RWPE2 (cell line): Measurements from ENCODE around the gene NOL4L.

Source experiments
- ATAC-seq: fragments of 200-7000 bp; cut with Tn5 transposase; 3 replicates; pipeline ENCODE4 v1.9.1; 2021; ENCODE audit warnings: low read depth
- DNase-seq: peaks from one replicate; pipeline ENCODE4 v3.0.0-alpha.2; 2020; ENCODE audit warnings: low spot score
- H3K27ac ChIP-seq: fragments of 450-650 bp; 2 replicates; pipeline ENCODE4 v1.5.1; 2017; ENCODE audit warnings: mild to moderate bottlenecking; ENCODE audit not compliant: poor library complexity, severe bottlenecking
- H3K27me3 ChIP-seq: fragments of 250-450 bp; sonication (Bioruptor Pico); 2 replicates; pipeline ENCODE4 v1.5.1; 2021; ENCODE audit warnings: mild to moderate bottlenecking, moderate library complexity; ENCODE audit not compliant: insufficient read depth, poor library complexity, severe bottlenecking
- H3K36me3 ChIP-seq: fragments of 250-450 bp; sonication (Bioruptor Pico); 2 replicates; pipeline ENCODE4 v1.5.1; 2020; ENCODE audit warnings: low read depth, mild to moderate bottlenecking, moderate library complexity
- H3K4me1 ChIP-seq: fragments of 250-450 bp; sonication (Bioruptor Pico); 2 replicates; pipeline ENCODE4 v1.5.1; 2021; ENCODE audit warnings: mild to moderate bottlenecking, moderate library complexity; ENCODE audit not compliant: insufficient read depth, poor library complexity, severe bottlenecking
- H3K4me3 ChIP-seq: fragments of 250-450 bp; sonication (Bioruptor Pico); 2 replicates; pipeline ENCODE4 v1.5.1; 2021; ENCODE audit warnings: mild to moderate bottlenecking, moderate library complexity; ENCODE audit not compliant: severe bottlenecking
- H3K9me3 ChIP-seq: fragments of 250-450 bp; sonication (Bioruptor Pico); 2 replicates; pipeline ENCODE4 v1.5.1; 2021; ENCODE audit warnings: mild to moderate bottlenecking, moderate library complexity; ENCODE audit not compliant: severe bottlenecking
- CTCF ChIP-seq: fragments of 450-650 bp; IDR thresholded peaks from one replicate; pipeline ENCODE4 v1.5.1; 2017; ENCODE audit warnings: mild to moderate bottlenecking, moderate library complexity; ENCODE audit not compliant: poor library complexity, severe bottlenecking

The NOL4L gene

GRCh38 chr20:32521780-32522525 lies 63.2 kb downstream of the NOL4L start:
- no peaks in the 10 kb centered on the region for H3K27me3 ChIP-seq
- no peaks in the 10 kb centered on the region for H3K9me3 ChIP-seq
- no peak overlapping the region for H3K27ac ChIP-seq
- no peaks in the 10 kb centered on the region for H3K36me3 ChIP-seq
- H3K4me3 ChIP-seq: no peak overlapping the region
- ATAC-seq (peak; percentile 86), DNase-seq (no peak)
- peak; percentile 99 for TF ChIP-seq CTCF
- H3K4me1 ChIP-seq: no peaks in the 10 kb centered on the region

- ATAC-seq (no peak), DNase-seq (no peak)
- no peak for TF ChIP-seq CTCF
- no peak overlapping the region for H3K4me3 ChIP-seq
- no peaks in the 10 kb centered on the region for H3K4me1 ChIP-seq
- no peaks in the 10 kb centered on the region for H3K9me3 ChIP-seq
- H3K36me3 ChIP-seq: no peaks in the 10 kb centered on the region
- no peak overlapping the region for H3K27ac ChIP-seq
- H3K27me3 ChIP-seq: no peaks in the 10 kb centered on the region
Observed at GRCh38 chr20:32520927-32521203, 64.3 kb downstream of the NOL4L start.

- H3K4me3 ChIP-seq: no peak overlapping the region
- TF ChIP-seq CTCF: no peak
- H3K4me1 ChIP-seq: no peaks in the 10 kb centered on the region
- no peak overlapping the region for H3K27ac ChIP-seq
- no peaks in the 10 kb centered on the region for H3K27me3 ChIP-seq
- H3K9me3 ChIP-seq: no peaks in the 10 kb centered on the region
- no peaks in the 10 kb centered on the region for H3K36me3 ChIP-seq
- DNase-seq: no peak
- no peak for ATAC-seq
Observed at GRCh38 chr20:32519381-32519730, 65.8 kb downstream of the NOL4L start.

GRCh38 chr20:32518593-32519380 lies 66.3 kb downstream of the NOL4L start:
- H3K4me1 ChIP-seq: no peaks in the 10 kb centered on the region
- ATAC-seq: no peak
- DNase-seq: peak; percentile 76
- no peaks in the 10 kb centered on the region for H3K9me3 ChIP-seq
- H3K27me3 ChIP-seq: no peaks in the 10 kb centered on the region
- no peaks in the 10 kb centered on the region for H3K36me3 ChIP-seq
- H3K27ac ChIP-seq: no peak overlapping the region
- TF ChIP-seq CTCF: no peak
- no peak overlapping the region for H3K4me3 ChIP-seq
